Measurements from ENCODE around the gene HLA-DMB.
"Not testable (repeated sequence)": the region's sequence is repeated elsewhere in the genome, so short reads cannot be mapped to it uniquely, and the experiment has no call there.

The HLA-DMB gene

GRCh38 chr6:32949113-32949512 is 8.3 kb upstream of the HLA-DMB start:
- no peak for ATAC-seq

- peak in 1 of 2 donors; percentile 28 for ATAC-seq
Observed at GRCh38 chr6:32947552-32948465, 7.0 kb upstream of the HLA-DMB start.

GRCh38 chr6:32946893-32947292 is 6.1 kb upstream of the HLA-DMB start:
- ATAC-seq = no peak

DNA sequence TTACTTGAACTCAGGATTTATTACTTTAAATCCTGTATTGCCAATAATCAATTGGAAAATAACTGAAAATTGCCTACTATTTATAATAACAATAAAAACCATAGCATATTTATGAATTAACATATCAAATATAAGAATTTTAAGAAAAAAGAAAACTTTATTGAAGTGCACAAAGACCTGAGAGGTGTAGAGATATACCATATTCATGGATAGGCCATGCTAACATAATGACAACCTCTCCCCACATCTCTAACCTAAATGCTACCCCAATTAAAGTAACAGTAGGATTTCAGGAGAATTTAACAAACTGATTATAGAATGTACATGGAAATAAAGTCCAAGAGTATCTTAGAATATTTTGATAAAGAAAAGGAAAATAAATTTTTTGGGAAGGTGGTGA is 5.1 kb upstream of the HLA-DMB start:
- no peak for ATAC-seq

DNA sequence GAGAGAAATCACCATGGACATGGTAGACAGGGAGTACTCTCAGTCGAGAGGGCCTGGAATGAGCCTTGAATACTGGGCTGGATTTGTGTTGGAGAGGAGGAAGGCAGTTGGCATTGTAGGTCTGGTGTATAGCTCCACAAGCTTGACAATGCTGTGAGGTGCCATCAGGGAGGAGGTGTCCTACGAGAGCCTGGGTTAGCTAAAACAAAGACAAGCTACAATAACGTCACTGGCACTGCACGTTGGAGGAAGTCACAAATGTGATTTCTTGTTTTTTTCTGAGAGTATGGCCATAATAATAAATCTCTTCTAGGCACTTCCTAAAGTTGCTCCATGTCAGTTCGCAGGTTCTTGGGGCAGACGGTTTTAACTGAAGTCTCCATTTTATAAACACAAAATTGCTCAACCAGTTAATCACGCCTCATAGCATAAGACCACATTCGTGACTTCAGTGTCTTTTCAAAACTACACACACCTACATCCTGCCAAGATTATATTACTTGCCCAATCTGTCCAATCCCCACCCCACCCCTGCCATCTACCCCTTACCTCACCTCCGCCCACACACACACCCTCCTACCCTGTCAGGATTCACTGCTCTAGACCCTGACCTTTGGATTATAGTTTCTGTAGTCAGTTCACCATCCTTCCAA is 4.4 kb upstream of the HLA-DMB start:
- peak in 1 of 2 donors; percentile 11 for ATAC-seq

GRCh38 chr6:32943864-32944649 is 3.2 kb upstream of the HLA-DMB start:
- peak; percentile 15 to 34 for ATAC-seq

GRCh38 chr6:32942555-32943123 is 1.8 kb upstream of the HLA-DMB start:
- ATAC-seq = not testable (repeated sequence)

- peak; percentile 86 to 88 for ATAC-seq
Observed at GRCh38 chr6:32941214-32941768, 463 bp upstream of the HLA-DMB start.

DNA sequence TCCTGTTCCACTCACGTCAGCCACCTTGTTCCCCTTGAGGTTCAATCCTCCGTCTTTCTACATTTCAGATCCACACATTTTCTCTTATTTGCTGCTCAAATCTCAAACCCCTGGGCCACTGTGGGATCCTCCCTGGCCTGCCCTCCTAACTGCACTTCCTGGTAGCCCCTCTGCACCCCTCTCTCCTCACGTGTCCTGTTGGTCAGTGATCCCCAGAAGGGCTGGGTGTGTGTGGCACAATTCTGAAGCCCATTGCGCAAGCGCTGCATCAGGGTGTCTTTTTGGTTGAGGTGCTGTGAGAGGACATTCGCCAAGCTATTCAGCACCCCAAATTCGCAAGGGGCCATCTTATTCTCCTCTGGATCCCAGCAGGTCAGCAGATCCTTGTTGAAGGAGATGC is 2.3 kb downstream of the HLA-DMB start:
- ATAC-seq = no peak

GRCh38 chr6:32937230-32937633 is 3.6 kb downstream of the HLA-DMB start:
- ATAC-seq = no peak

GRCh38 chr6:32936239-32937152 is 4.3 kb downstream of the HLA-DMB start:
- ATAC-seq = no peak

- no peak for ATAC-seq
Observed at GRCh38 chr6:32935551-32936238, 5.1 kb downstream of the HLA-DMB start.

GRCh38 chr6:32933661-32934085 is 7.2 kb downstream of the HLA-DMB start:
- ATAC-seq = peak; percentile 55 to 56

DNA sequence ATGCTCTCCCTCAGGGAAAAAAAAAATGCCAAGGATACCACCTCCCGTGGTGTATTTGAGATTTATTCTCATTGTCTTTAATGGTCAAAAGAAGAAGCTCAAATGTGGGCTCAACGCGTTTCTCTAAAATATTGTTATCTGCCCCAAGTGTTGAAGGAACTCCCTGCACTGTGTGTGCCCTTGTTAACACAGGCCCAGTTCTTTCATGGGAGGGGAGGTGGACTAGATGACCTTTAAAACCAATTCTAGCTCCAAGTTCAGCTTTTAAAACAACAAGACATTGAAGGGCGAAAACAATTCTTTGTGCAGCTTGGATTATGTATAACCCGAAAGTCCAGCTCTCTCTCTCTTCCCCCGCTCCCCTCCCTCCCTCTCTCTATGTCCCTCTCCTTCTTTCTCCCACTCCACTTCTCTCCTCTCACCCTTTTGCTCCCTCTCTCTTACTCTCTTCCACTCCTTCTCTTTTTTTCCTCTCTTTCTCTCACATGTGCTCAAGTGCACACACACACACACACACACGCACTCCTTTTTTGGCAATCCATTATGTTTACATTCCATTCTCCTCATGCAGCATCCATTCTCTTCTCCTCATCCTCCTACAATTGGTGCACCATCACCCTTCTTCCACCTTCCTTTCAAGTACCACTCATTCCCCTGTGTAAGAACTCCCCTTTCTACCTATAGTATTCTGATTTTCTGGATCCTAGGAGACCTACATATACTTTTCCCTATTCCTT is 8.5 kb downstream of the HLA-DMB start:
- ATAC-seq = no peak

GRCh38 chr6:32931211-32931610 is 9.6 kb downstream of the HLA-DMB start:
- ATAC-seq = no peak

DNA sequence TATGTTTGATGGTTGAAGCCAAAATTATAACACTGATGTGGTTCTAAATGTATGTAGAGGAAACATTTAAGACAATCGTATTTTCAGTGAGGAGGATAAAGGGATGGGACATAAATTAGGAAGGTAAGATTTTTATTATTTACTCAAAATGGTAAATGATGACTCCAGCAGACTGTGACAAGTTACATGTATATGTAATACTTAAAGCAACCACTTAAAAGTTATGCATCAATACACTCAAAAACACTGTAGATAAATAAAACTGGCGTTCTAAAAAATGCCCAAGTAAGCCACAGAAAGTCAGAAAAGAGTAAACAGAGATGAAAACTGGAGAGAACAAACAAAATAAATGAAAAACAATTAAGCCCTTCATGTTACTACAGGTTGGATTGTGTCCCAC is 18.7 kb downstream of the HLA-DMB start:
- no peak for ATAC-seq

- no peak for ATAC-seq
Observed at GRCh38 chr6:32920715-32921114, 20.1 kb downstream of the HLA-DMB start.

- ATAC-seq = no peak
Observed at GRCh38 chr6:32912951-32913350, 27.9 kb downstream of the HLA-DMB start.

DNA sequence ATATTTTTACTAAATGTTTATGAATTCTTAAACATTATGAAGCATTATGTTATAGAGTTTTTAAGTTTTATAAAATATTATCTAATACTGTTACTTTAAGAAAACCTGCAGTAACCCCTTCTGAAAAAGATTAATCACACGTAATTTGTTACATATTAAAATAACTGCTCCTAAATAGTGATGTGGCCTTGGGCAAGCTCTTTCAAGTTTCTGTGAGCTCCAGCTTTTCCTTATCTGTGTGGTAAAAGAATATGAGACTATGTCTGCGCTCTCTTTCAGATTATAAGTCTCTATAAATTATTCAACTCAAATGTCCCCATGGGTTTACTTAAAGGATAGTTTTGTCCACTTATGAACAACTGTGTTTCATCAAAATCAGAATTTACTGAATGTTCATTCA is 31.9 kb downstream of the HLA-DMB start:
- no peak for ATAC-seq

DNA sequence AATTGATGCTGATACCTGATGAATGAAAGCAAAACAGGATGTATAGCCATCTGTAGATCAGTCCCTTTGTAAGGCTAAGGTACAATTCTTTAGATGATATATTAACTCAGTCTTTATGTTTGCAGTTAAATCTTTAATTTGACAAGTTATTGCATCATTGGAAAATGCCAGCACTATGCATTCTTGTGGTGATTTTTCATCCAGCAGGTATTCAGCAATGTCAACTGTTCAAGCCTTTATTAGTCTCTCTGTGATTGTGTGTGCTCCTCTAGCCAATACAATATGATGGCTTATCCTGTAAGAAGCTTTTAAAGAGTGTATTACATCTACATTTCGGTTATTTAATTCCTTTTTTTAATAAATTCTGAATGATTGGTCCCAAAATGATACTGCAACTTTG is 34.3 kb downstream of the HLA-DMB start:
- ATAC-seq = no peak

Measured in activated CD4-positive, CD25-positive, alpha-beta regulatory T cell treated with anti-CD3 and anti-CD28 coated beads, Interleukin-2, amount 50 U/mL, for 24 hours (primary cell).